Measurements from ENCODE around the gene CYBB.

The CYBB gene

DNA sequence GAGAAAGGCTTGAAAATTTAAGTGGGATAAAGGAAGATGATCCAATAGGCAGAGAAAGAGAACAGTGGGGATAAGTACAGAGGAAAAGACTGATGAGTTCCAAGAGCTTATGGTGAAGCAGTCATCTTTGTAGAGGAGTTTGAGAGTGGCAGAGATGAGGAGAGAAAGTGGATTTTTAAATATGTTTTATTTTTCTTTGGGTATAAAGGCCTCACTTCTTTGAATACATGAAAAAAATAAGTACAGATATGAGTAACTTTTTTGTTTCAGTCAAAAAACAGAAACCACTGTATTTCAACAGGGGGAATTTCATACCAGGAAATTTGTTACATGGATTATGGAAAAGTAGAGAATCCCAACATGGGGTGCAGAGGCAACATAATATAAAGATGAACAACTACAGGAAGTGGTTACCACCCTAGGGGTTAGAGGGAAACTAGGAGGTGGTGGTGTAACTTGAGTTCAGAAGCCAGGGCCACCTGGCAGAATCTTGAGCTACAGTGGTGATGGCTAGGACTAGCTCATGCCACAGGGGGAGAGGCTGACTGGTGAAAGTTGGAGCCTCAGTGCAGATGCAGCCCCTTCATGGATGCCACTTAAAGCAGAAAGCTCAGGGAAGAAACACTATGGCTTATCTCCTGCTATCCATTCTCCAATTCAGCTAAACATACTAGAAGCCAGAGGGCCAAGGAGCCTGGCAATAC, 3.4 kb upstream of the CYBB start:
- TF ChIP-seq, protein P1, sequence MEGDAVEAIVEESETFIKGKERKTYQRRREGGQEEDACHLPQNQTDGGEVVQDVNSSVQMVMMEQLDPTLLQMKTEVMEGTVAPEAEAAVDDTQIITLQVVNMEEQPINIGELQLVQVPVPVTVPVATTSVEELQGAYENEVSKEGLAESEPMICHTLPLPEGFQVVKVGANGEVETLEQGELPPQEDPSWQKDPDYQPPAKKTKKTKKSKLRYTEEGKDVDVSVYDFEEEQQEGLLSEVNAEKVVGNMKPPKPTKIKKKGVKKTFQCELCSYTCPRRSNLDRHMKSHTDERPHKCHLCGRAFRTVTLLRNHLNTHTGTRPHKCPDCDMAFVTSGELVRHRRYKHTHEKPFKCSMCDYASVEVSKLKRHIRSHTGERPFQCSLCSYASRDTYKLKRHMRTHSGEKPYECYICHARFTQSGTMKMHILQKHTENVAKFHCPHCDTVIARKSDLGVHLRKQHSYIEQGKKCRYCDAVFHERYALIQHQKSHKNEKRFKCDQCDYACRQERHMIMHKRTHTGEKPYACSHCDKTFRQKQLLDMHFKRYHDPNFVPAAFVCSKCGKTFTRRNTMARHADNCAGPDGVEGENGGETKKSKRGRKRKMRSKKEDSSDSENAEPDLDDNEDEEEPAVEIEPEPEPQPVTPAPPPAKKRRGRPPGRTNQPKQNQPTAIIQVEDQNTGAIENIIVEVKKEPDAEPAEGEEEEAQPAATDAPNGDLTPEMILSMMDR (IDR thresholded peaks at IDR 0.05; ENCODE audit: insufficient read depth, low read length): no peak
- TF ChIP-seq REST (IDR thresholded peaks at IDR 0.05; ENCODE audit: insufficient replicate concordance, low read depth) (no peak), SPI1 (IDR thresholded peaks at IDR 0.05; ENCODE audit: borderline replicate concordance, low read depth) (no peak), GABPA (IDR thresholded peaks at IDR 0.05; ENCODE audit: low read depth) (no peak), POLR2AphosphoS5 (IDR thresholded peaks at IDR 0.05; ENCODE audit: low read depth) (no peak)
- Histone ChIP-seq H3K4me3 (replicated peaks; ENCODE audit: insufficient read depth, low read length) (no peak overlapping the region), H3K27me3 (ENCODE audit: insufficient read depth, poor library complexity, severe bottlenecking) (no peaks in the 10 kb centered on the region), H3K27ac (replicated peaks) (peak overlapping the region; percentile 71)
- peak in 1 of 2 experiments; percentile 74 for DNase-seq (ENCODE audit: low read depth in 1 of 2, low spot score in 1 of 2)

GRCh38 chrX:37776987-37777325, 2.9 kb upstream of the CYBB start:
- Histone ChIP-seq H3K27ac (replicated peaks) (peak overlapping the region; percentile 71), H3K4me3 (replicated peaks; ENCODE audit: insufficient read depth, low read length) (no peak overlapping the region), H3K27me3 (ENCODE audit: insufficient read depth, poor library complexity, severe bottlenecking) (no peaks in the 10 kb centered on the region)
- no peak for DNase-seq (ENCODE audit: low read depth in 1 of 2, low spot score in 1 of 2)
- TF ChIP-seq POLR2AphosphoS5 (IDR thresholded peaks at IDR 0.05; ENCODE audit: low read depth) (no peak), SPI1 (IDR thresholded peaks at IDR 0.05; ENCODE audit: borderline replicate concordance, low read depth) (no peak)

GRCh38 chrX:37781081-37781480, 1.2 kb downstream of the CYBB start:
- peak overlapping the region; percentile 94 for H3K27ac ChIP-seq (replicated peaks)
- no peaks in the 10 kb centered on the region for H3K27me3 ChIP-seq (ENCODE audit: insufficient read depth, poor library complexity, severe bottlenecking)
- TF ChIP-seq, protein P1 (IDR thresholded peaks at IDR 0.05; ENCODE audit: insufficient read depth, low read length): no peak
- TF ChIP-seq SPI1 (IDR thresholded peaks at IDR 0.05; ENCODE audit: borderline replicate concordance, low read depth) (no peak), GABPA (IDR thresholded peaks at IDR 0.05; ENCODE audit: low read depth) (no peak), POLR2AphosphoS5 (IDR thresholded peaks at IDR 0.05; ENCODE audit: low read depth) (no peak), REST (IDR thresholded peaks at IDR 0.05; ENCODE audit: insufficient replicate concordance, low read depth) (no peak)
- DNase-seq (ENCODE audit: low read depth in 1 of 2, low spot score in 1 of 2): no peak
- H3K4me3 ChIP-seq (replicated peaks; ENCODE audit: insufficient read depth, low read length): peak overlapping the region; percentile 42

DNA sequence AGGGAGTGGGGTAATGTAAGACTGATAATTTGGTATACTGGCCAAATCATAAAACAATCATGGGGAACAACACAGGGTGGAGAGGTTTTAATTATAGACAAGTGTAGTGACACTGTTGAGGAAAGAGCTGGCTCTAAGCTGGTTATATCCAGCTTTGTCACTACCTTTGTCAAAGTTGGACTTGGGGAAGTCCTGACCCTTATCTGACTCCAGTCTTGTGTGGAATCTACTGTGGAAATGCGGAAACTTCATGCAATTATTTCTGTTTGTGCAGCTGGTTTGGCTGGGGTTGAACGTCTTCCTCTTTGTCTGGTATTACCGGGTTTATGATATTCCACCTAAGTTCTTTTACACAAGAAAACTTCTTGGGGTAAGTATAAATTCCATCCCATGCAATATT, 2.0 kb downstream of the CYBB start:
- H3K27ac ChIP-seq (replicated peaks): peak overlapping the region; percentile 94
- H3K4me3 ChIP-seq (replicated peaks; ENCODE audit: insufficient read depth, low read length): peak overlapping the region; percentile 42
- peak in 1 of 2 experiments; percentile 64 for DNase-seq (ENCODE audit: low read depth in 1 of 2, low spot score in 1 of 2)
- no peaks in the 10 kb centered on the region for H3K27me3 ChIP-seq (ENCODE audit: insufficient read depth, poor library complexity, severe bottlenecking)
- TF ChIP-seq REST (IDR thresholded peaks at IDR 0.05; ENCODE audit: insufficient replicate concordance, low read depth) (no peak), GABPA (IDR thresholded peaks at IDR 0.05; ENCODE audit: low read depth) (no peak), POLR2AphosphoS5 (IDR thresholded peaks at IDR 0.05; ENCODE audit: low read depth) (peak; percentile 61; the same call in 1 of the 2 replicates), SPI1 (IDR thresholded peaks at IDR 0.05; ENCODE audit: borderline replicate concordance, low read depth) (no peak; the same call in 1 of the 2 replicates)
- TF ChIP-seq, protein P1 (IDR thresholded peaks at IDR 0.05; ENCODE audit: insufficient read depth, low read length): no peak
